Lower leg skin (tissue), 3 donors: ENCODE measurements around the gene ARHGEF16.

Experiments used
- POLR2A ChIP-seq, 2 donors: fragments of 450-650 bp; IDR thresholded peaks; one replicate each; pipeline ENCODE4 v1.6.1; 2016 to 2017; ENCODE audit warnings: antibody characterized with exemption in 2 of 2, mild to moderate bottlenecking in 1 of 2, moderate library complexity in 1 of 2
- TF ChIP-seq, protein P1 (sequence below), 3 donors: fragments of 450-650 bp; IDR thresholded peaks; one replicate each; pipeline ENCODE4 v1.5.1; 2016; ENCODE audit warnings: antibody characterized with exemption in 3 of 3, mild to moderate bottlenecking in 3 of 3, moderate library complexity in 2 of 3

- TF ChIP-seq, protein P1, sequence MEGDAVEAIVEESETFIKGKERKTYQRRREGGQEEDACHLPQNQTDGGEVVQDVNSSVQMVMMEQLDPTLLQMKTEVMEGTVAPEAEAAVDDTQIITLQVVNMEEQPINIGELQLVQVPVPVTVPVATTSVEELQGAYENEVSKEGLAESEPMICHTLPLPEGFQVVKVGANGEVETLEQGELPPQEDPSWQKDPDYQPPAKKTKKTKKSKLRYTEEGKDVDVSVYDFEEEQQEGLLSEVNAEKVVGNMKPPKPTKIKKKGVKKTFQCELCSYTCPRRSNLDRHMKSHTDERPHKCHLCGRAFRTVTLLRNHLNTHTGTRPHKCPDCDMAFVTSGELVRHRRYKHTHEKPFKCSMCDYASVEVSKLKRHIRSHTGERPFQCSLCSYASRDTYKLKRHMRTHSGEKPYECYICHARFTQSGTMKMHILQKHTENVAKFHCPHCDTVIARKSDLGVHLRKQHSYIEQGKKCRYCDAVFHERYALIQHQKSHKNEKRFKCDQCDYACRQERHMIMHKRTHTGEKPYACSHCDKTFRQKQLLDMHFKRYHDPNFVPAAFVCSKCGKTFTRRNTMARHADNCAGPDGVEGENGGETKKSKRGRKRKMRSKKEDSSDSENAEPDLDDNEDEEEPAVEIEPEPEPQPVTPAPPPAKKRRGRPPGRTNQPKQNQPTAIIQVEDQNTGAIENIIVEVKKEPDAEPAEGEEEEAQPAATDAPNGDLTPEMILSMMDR (IDR thresholded peaks at IDR 0.05), result no peak
- TF ChIP-seq POLR2A (IDR thresholded peaks at IDR 0.05), result no peak
These were observed 30.6 kb downstream of the ARHGEF16 start for GRCh38 chr1:3485016-3485415.
